HG02870 (cell line): ENCODE measurements around the gene PRRC2B.
"Not testable (repeated sequence)": the region's sequence is repeated elsewhere in the genome, so short reads cannot be mapped to it uniquely, and the experiment has no call there.

Experiments used
- ATAC-seq: cut with Tn5 transposase; IDR thresholded peaks from one replicate; pipeline ENCODE4 v1.9.1; 2021; ENCODE audit warnings: mild to moderate bottlenecking, moderate library complexity; ENCODE audit not compliant: unreplicated experiment

PRRC2B gene

DNA sequence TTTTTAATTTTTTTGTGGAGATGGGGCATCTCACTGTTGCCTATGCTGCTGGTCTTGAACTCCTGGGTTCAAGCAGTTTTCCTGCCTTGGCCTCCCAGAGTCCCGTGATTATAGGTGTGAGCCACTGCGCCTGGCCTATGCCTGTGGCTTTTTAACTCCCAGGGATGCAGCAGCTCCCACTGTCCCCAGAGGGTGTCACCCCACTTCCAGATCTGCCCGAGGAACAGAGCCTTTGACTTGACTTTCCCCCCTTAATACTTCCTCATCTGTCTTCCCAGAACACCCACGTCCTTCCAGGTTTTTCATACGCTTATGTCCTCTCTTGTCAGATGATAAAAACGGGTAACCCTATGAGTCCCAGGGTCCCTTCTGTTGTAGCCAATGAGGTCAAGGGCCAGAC is 7.6 kb upstream of the PRRC2B start:
- no peak for ATAC-seq

DNA sequence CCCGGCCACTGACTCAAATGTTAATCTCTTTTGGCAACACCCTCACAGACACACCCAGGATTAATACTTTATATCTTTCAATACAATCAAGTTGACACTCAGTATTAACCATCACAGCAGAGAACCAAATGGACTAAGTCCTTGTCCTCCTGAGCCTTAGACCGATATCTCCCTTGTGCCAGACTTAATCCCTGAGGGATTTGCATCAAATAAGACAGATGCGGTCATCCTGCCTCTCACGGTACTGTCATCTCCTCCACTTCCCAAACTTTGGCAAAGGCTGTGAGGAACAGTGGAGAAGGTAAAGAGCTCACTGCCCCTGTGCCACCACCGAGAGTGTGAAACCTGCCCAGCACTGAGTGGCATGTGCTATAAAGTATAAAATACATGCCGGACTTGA is 6.5 kb upstream of the PRRC2B start:
- no peak for ATAC-seq

DNA sequence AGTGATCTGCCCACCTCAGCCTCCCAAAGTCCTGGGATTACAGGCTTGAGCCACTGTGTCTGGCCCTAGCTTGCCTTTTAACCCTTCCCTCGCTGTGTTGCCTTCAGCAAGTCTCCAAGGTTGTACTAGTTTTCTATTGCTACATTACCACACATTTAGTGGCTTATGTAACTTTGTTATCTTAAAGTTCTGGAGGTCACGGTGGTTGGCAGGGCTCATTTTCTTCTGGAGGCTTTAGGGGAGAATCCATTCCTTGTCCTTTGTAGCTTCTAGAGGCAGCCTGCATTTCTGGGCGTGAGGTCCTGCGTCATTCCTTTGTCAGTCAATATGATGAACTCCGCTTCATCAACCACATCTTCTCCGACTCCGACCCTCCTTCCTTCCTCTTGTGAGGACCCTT is 2.9 kb upstream of the PRRC2B start:
- no peak for ATAC-seq

DNA sequence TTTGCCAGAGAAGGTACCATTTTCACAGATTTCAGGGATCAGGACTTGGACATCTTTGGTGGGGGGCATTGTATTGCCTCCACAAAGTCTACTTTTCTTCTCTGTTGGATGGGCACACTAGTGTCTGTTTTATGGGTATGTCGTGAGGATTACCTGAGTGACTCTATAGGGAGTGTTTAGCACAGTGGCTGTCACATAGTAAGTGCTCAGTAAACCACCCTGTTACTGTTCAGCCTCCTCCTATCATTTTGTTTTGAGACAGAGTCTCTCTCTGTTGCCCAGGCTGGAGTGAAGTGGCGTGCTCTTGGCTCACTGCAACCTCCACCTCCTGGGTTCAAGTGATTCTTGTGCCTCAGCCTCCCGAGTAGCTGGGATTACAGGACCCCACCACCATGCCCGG is 2.4 kb upstream of the PRRC2B start:
- no peak for ATAC-seq

DNA sequence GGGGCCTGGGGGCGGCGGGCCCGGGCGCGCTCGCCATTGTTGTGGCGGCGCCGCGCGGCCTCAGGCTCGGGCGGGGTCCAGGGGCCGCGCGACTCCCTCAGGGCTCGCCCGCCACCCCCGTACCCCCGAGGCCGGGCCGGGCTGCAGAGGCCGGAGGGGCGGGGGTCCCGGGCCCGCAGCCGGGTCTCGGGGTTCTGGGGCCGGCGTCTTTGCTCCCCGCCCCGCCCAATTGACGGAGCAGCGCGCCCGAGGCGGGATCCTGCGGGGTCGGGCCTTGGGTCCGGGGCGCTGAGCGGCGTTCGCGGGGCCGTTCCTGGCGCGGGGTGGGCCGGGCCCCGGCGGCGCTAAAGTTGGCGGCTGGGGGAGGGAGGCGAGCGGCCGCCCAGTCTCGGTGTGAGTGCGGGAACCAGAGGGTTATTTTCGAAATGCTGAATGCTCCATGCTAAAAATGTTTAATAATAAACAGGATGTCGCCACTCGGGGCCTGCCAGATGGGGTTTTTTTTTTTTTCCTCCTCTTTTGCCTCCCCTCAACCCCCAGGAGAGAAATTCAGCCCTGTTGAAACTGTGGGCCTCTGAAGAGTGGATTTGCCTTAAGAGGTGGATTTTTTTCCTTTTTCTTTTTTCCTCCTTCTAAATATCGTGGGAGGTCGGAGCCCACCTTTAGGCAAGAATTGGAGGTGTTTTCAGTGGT is 724 bp downstream of the PRRC2B start:
- ATAC-seq: no peak

DNA sequence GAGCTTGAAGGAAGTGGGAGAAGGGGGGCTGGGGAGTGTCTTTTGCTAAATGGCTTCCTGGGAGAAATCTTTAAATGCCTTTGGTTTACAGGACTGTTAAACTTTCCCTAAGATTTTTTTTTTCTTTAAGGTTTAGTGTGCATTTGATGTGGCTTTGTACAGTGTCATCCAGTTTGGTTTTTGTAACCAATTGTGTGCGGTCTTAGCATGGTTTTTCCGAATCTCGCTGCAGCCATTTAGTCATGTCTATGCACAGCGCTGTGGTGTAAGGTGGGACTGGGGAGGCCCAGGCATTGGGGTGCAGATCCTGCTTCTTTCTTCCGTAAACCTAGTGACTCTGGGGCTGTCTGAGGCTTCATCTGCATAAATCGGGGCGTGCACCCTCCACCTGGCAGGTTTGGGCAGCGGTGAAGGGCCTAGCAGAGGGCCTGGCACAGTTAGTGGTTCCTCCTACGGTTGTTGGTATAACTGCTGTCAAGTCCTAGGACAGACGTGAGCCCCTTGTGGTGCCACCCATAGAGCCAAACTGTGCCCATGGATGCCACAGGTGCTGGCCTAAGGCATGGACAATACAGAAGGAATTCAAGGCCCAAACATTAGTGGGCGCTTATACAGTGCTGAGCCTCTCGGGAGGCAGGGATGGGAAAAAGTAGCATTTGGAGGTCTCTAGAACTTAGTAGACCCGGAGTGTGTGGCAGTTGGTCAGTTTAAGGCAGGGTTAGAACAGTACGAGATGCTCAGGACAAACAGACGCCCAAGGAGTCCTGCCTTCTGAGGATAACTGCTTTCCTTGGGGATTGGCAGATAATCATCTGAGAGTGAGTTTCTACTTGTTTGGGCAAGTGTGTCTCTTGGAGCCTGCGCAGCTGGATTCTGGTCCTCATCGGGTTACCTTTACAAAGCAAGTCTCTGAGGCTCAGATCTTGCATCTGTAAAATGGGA is 1.5 kb downstream of the PRRC2B start:
- ATAC-seq: no peak

DNA sequence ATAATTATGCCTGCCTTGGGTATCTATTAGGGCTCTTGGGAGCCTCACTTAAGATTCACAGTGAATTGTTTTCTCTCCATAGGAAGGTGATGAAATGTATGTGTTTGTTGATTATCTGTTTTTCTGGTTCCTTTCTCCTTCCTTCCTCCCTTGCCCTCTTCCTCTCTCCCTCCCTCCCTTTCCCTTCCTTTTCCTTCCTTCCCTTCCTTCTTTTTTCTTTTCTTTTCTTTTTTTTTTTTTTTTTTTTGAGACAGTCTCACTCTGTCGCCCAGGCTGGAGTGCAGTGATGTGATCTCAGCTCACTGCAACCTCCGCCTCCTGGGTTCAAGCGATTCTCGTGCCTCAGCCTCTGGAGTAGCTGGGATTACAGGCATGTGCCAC is 2.2 kb downstream of the PRRC2B start:
- not testable (repeated sequence) for ATAC-seq

DNA sequence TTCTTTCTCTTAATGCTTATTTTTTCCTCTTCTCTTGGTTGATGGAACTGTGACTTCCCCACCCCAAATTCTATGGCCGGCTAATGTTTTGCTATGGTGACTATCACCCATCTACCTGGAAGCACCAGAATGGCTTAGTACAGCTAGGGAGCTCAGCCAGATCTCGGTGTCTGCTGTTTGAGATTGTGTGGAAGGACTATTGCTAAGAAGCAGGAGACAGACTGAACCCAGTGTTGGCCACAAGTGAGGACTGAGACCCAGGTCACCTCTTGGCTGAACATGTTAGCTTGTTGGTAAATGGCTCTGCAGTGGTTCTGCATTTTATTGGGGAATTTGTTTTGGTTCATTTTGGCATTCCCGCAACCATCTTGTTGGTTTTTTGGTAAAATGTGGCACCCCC is 2.7 kb downstream of the PRRC2B start:
- ATAC-seq: no peak

DNA sequence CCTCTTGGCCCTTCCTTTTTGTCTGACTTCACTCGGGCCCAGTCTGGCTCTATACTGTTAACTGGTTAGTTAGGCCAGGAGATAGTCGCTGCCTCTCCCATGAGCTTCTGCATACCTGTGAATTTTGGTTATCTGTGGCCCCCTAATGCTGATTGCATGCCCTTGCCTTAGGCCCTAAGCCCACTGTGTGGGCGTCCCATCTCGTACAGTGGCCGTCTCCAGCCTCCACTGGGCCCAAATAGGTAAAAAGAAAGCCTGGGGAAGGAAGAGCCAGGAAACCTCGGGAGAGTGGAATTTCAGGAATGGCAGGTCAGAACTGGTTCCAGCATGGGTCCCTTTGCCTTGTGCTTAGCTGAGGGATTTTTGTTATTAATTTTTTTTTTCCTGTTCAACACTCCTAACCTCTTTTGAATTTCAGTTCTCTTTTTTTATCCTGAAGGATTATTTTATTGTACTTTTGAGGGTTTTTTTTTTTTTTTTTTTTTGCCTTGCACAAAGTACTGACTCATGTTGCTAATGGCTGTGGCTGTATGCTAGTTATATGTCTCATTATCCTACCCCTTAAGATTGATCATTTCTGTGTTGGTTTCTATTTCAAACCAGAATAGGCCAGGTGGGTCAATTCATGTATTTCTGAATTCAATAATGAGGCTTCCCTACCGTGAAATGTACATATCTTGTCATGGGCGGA is 3.4 kb downstream of the PRRC2B start:
- ATAC-seq: no peak

DNA sequence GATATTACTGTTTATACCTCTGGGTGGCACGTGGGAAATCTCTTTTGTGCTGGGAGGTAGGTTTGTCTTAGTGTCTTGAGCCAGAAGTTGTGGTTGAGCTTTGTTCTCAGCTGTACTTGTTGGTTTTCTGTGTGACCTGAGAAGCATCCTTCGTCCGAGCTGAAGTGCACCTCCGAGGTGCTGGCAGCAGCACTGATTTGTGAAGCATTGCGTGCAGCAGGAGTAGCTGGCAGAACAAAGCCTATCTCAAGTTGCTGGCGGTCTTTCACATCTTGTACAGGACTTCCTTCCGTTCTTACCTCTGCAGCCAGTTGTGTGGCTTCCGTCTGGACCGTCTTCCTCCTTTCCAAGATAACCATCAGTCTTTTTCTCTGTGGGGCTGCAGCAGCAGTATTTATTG is 4.3 kb downstream of the PRRC2B start:
- no peak for ATAC-seq

DNA sequence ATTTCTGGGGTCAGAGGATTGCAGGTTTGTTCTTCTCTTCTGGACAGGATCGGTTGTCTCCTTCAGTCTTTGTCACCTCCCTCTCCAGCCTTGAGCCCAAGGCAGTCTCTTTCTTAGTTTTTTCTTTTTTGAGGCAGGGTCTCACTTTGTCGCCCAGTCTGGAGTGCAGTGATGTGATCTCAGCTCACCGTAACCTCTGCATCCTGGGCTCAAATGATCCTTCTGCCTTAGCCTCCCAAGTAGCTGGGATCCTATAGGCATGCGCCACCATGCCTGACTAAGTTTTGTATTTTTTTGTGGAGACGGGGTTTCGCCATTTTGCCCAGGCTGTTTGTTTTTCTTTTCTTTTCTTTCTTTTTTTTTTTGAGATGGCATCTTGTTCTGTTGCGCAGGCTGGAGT is 6.1 kb downstream of the PRRC2B start:
- ATAC-seq: no peak

DNA sequence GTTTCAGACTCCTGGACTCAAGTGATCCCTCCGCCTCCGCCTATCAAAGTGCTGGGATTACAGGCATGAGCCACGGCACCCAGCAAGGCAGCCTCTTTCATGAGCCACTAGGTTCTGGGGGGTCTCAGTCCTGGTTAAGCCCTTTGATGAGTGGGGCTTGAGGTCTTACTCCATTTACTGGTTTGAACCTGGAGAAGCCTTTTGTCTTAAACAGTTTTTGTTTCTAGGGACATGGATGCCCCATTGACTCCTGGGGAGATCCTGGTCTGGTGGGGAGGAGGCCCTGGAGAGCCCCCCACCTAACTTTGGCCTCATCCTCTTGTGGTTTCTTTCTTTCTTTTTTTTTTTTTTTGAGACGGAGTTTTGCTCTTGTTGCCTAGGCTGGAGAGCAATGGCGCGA is 6.7 kb downstream of the PRRC2B start:
- ATAC-seq: no peak

DNA sequence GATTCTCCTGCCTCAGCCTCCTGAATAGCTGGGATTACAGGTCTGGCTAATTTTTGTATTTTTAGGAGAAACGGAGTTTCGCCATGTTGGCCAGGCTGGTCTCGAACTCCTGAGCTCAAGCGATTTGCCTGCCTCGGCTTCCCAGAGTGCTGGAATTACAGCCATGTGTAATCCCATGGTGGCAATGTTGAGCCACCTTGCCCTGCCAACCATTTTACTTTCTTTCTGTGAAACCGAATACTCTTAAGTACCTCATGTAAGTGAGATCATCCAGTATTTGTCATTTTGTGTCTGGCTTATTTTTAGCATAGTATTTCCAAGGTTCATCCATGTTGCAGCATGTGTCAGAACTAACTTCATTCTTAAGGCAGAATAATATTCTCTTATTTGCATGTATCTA is 8.2 kb downstream of the PRRC2B start:
- no peak for ATAC-seq

DNA sequence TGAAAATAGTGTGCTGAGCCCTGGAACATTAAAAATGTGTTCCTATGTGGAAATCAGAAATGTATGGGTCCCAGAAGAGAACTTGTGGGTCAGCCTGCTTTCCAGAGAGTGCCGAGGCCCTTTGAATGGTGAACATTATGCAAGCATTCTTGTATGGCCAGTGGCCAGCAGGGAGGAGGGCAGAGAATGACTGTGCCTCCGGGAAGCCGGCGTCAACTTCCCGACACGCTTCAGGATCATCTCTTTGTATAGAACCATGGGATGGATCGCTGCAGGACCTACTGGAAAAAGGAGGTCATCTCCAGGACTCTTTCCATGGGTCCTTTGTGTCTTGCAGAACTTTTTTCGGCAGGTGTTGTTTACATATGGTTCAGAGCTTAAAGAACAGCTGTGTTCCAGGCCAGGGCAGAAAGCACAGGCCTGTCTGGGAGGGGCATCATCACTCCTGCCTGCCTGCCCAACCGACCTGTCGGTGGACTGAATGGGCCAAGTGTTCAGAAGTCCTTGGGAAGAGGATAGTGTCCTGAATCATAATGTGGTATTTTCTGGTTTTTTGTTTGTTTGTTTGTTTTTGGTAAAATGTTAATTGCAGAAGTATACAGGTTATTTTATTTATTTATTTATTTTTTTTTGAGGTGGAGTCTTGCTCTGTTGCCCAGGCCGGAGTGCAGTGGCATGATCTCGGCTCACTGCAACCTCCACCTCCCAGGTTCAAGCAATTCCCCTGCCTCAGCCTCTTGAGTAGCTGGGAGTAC is 9.0 kb downstream of the PRRC2B start:
- ATAC-seq: no peak

DNA sequence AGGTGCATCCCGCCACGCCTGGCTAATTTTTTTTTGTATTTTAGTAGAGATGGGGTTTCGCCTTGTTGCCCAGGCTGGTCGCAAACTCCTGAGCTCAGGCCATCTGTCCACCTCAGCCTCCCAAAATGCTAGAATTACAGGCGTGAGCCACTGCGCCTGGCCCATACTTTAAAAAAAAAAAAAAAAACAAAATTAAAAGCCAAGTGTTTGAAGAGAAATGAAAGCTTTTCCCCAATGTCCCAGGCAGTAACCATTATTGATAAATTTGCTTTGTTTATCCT is 9.5 kb downstream of the PRRC2B start:
- ATAC-seq: no peak

DNA sequence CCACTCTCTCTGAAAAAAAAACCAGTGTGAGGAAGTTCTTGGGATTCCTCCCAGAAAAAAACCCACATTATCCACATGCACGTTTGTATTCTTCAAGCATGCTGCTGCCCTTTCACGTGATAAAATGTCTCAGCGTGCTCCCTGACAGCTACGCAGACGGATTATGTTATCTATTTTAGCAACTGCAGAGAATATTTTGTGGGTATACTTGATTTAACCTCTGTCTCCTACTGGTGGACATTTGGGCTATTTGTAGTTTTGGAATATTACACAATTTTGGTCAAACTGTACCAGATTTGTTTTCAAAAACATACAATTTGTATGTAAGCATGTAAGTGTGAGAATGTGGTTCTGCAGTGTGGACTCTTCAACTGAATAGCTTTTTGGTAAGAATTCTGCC is 10.7 kb downstream of the PRRC2B start:
- ATAC-seq: no peak

DNA sequence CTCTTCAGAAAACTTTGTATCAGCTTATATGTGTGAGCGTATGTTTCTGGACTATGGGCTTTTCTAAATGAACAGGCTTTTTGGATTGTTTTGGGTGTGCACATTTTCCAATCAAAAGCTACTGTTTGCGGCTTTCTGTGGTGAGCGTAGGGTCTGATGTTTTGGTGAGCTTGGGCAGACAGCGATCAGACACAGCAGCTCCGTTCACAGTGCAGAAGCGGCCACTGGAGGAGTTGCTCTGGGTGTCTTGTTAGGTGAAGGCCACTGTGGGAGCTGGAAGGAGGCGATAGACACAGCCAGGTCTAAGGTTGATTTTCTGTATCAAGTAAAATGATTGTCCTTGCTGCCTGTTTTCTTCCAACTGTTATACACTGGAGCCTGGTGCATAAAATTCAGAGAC is 11.1 kb downstream of the PRRC2B start:
- ATAC-seq: no peak

DNA sequence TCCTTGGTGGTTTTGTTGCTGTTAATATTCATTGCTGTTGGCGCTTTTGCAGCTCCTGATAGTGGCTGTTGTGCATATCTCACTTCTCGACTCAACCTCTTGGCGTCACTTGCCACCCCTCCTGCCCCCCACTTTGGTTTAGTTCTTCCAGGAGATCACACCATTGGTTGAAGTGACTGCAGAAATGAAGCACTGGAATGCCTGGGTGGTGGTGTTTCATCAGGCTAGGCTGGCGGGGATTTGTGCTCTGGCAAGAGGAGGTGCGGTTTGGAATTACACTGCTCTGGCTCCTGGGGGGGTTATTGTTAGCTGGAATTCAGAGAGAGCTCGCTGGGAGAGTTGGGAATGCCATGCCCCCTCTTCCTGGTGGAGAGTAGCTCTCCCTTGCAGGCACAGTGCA is 11.5 kb downstream of the PRRC2B start:
- no peak for ATAC-seq

DNA sequence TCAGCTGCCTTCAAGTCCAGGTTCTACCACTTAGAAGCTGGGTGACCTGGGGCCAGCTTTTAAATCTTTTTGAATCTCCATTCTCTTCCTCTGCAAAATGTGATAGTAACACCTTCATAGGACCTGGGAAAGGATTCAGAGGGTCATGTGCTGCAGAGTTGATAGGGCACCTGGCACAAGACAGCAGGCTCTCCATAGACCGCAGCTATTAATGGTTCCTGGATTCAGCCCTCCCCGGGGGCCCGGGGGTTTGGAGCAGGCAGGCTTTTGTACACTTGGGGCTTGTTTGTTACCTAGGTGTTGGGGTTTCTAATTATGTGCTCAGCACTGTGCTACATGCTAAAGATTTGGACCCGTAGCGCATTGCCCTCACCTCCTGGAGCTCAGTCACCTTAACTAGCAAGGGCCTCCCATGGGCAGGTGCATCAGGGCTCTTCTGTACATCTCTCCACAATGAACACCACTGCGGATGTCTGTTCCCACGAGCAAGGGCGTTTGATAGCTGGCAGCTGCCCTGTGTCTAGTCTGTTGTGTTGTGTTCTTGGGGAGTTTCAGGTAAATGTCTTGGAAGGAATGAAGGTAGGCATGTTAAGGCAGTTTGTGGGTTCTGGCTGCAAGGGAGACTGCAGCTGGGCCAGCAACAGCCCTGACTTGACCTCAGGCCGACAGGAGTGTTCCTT is 12.1 kb downstream of the PRRC2B start:
- ATAC-seq: no peak

DNA sequence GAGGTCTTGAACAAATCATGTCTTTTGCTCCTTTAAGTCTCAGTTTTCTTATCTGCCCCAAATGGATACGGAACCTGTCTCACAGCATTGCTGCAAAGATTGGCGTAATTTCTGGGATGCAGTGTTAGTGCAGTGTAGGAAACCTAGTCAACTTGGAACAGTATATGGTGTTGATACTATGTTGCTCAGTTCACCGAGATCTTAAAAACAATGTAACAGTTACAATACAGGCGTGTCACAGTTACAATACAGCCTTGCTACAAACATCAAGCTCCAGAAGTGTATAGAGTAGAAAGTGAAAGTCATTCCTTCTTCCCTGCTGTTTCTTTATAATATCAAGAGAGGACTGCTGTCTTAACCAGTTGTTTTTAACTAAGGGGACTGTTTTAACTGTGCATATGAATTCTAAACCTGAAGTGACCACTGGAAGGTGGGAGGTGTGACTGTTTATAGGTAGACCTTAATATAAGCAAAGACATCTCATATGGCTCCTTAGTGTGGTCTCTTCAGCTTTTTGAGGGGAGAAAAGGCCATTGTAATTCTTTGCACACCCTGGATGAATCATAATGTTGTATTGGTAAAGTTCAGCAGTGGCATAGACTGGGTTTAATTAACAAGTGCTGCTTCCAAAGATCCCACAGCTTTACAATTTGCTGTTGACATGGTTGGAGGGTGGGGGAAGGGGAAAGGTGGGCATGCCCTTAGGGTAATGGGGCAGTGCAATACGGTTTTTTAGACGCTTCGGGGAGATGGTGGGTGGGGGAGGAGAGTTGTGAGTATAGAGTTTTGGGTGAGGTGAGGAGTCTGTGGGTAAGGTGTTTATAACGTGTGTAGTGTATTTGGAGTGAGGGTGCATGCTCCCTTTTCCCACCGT is 12.9 kb downstream of the PRRC2B start:
- no peak for ATAC-seq
